ENCODE data around the gene RNPS1. TPM values are rescaled to one million over a fixed set of nuclear protein-coding genes. Genes with fewer than 3 reads are reported as not detected.

Gene RNPS1
- polyA plus RNA-seq, 1 experiment = 95.3 TPM

- ChIA-PET POLR2A (no interaction called here), CTCF (no interaction called here)
- Histone ChIP-seq H3K9me3 (ENCODE audit: control insufficient read depth, insufficient read depth, low read length) (no peaks in the 10 kb centered on the region; the same call in 1 of the 2 replicates), H3K4me3 (ENCODE audit: low read depth, low read length) (no peak overlapping the region), H3K27me3 (ENCODE audit: control insufficient read depth, insufficient read depth, low read length) (peaks cover 21% of the 10 kb centered on the region), H3K27ac (ENCODE audit: low read depth, low read length) (no peak overlapping the region)
- no peak for DNase-seq (ENCODE audit: low read depth, low spot score)
- TF ChIP-seq CTCF (IDR thresholded peaks at IDR 0.05; ENCODE audit: low read depth, low read length) = no peak
Observed at GRCh38 chr16:2286550-2286949, 18.6 kb upstream of the RNPS1 start.

GRCh38 chr16:2285731-2286191 lies 17.8 kb upstream of the RNPS1 start:
- DNase-seq (ENCODE audit: low read depth, low spot score) = no peak
- no peaks in the 10 kb centered on the region; the same call in 1 of the 2 replicates for H3K9me3 ChIP-seq (ENCODE audit: control insufficient read depth, insufficient read depth, low read length)
- TF ChIP-seq CTCF (IDR thresholded peaks at IDR 0.05; ENCODE audit: low read depth, low read length) = no peak
- H3K27ac ChIP-seq (ENCODE audit: low read depth, low read length) = no peak overlapping the region
- ChIA-PET POLR2A (no interaction called here), CTCF (no interaction called here)
- H3K27me3 ChIP-seq (ENCODE audit: control insufficient read depth, insufficient read depth, low read length) = peaks cover 28% of the 10 kb centered on the region
- no peak overlapping the region for H3K4me3 ChIP-seq (ENCODE audit: low read depth, low read length)

- peaks cover 31% of the 10 kb centered on the region for H3K27me3 ChIP-seq (ENCODE audit: control insufficient read depth, insufficient read depth, low read length)
- DNase-seq (ENCODE audit: low read depth, low spot score) = no peak
- ChIA-PET POLR2A (no interaction called here), CTCF (no interaction called here)
- no peak overlapping the region for H3K4me3 ChIP-seq (ENCODE audit: low read depth, low read length)
- no peak overlapping the region for H3K27ac ChIP-seq (ENCODE audit: low read depth, low read length)
- TF ChIP-seq CTCF (IDR thresholded peaks at IDR 0.05; ENCODE audit: low read depth, low read length) = no peak
- no peaks in the 10 kb centered on the region; the same call in 1 of the 2 replicates for H3K9me3 ChIP-seq (ENCODE audit: control insufficient read depth, insufficient read depth, low read length)
Observed at GRCh38 chr16:2284797-2285576, 17.1 kb upstream of the RNPS1 start.

- ChIA-PET CTCF (no interaction called here), POLR2A (no interaction called here)
- DNase-seq (ENCODE audit: low read depth, low spot score) = no peak
- Histone ChIP-seq H3K9me3 (ENCODE audit: control insufficient read depth, insufficient read depth, low read length) (no peaks in the 10 kb centered on the region; the same call in 1 of the 2 replicates), H3K27ac (ENCODE audit: low read depth, low read length) (no peak overlapping the region), H3K27me3 (ENCODE audit: control insufficient read depth, insufficient read depth, low read length) (peaks cover 34% of the 10 kb centered on the region), H3K4me3 (ENCODE audit: low read depth, low read length) (no peak overlapping the region)
- no peak for TF ChIP-seq CTCF (IDR thresholded peaks at IDR 0.05; ENCODE audit: low read depth, low read length)
Observed at GRCh38 chr16:2284001-2284770, 16.3 kb upstream of the RNPS1 start.
